MM.1S (cell line): ENCODE results near the gene CYBRD1.
"Not testable (repeated sequence)": the region's sequence is repeated elsewhere in the genome, so short reads cannot be mapped to it uniquely, and the experiment has no call there.

Source experiments
- DNase-seq: peaks from one replicate; pipeline ENCODE4 v3.0.0-alpha.2; 2015
- H2AFZ ChIP-seq: fragments of 300-600 bp; sonication (generic); 2 replicates; pipeline ENCODE4 v1.6.0; 2016; ENCODE audit warnings: antibody characterized with exemption, low read length
- H3F3A ChIP-seq: fragments of 300-600 bp; sonication (generic); 2 replicates; pipeline ENCODE4 v1.6.1; 2016; ENCODE audit warnings: mild to moderate bottlenecking, antibody characterized with exemption, low read length, moderate library complexity, mixed read lengths; ENCODE audit not compliant: insufficient read depth
- H3K27ac ChIP-seq: fragments of 300-600 bp; sonication (generic); 2 replicates; pipeline ENCODE4 v1.5.1; 2016; ENCODE audit warnings: mild to moderate bottlenecking, low read length
- H3K27me3 ChIP-seq: fragments of 300-600 bp; sonication (generic); replicated peaks from 2 replicates; pipeline ENCODE4 v1.6.0; 2016; ENCODE audit warnings: low read length; ENCODE audit not compliant: insufficient read depth
- H3K36me3 ChIP-seq: fragments of 300-600 bp; sonication (generic); replicated peaks from 2 replicates; pipeline ENCODE4 v1.6.1; 2016; ENCODE audit warnings: mild to moderate bottlenecking, low read length, mixed read lengths; ENCODE audit not compliant: insufficient read depth
- H3K4me1 ChIP-seq: fragments of 300-600 bp; sonication (generic); 2 replicates; pipeline ENCODE4 v1.6.1; 2016; ENCODE audit warnings: low read length, mixed read lengths
- H3K4me2 ChIP-seq: fragments of 300-600 bp; sonication (generic); 2 replicates; pipeline ENCODE4 v1.6.0; 2016; ENCODE audit warnings: low read depth, low read length
- H3K4me3 ChIP-seq: fragments of 300-600 bp; sonication (generic); 2 replicates; pipeline ENCODE4 v1.5.1; 2016; ENCODE audit warnings: low read length, mixed read lengths
- H3K79me2 ChIP-seq: fragments of 300-600 bp; sonication (generic); 2 replicates; pipeline ENCODE4 v1.6.1; 2016; ENCODE audit warnings: mixed run types, low read length, mixed read lengths
- H3K9ac ChIP-seq: fragments of 300-600 bp; sonication (generic); 2 replicates; pipeline ENCODE4 v1.6.1; 2016; ENCODE audit warnings: low read length, mixed read lengths
- H3K9me2 ChIP-seq: fragments of 300-600 bp; sonication (generic); replicated peaks from 2 replicates; pipeline ENCODE4 v1.6.1; 2016; ENCODE audit warnings: mild to moderate bottlenecking, low read length, mixed read lengths; ENCODE audit not compliant: insufficient read depth
- H3K9me3 ChIP-seq: fragments of 300-600 bp; sonication (generic); replicated peaks from 2 replicates; pipeline ENCODE4 v1.6.1; 2016; ENCODE audit warnings: mild to moderate bottlenecking, low read length, mixed read lengths; ENCODE audit not compliant: insufficient read depth
- H4K20me1 ChIP-seq: fragments of 300-600 bp; sonication (generic); 2 replicates; pipeline ENCODE4 v1.6.1; 2016; ENCODE audit warnings: mild to moderate bottlenecking, low read length, moderate library complexity, mixed read lengths; ENCODE audit not compliant: insufficient read depth
- CTCF ChIP-seq: fragments of 300-600 bp; sonication (generic); IDR thresholded peaks from 2 replicates; pipeline ENCODE4 v1.5.1; 2016; ENCODE audit warnings: antibody characterized with exemption, low read length, mixed read lengths
- EZH2 ChIP-seq: fragments of 300-600 bp; sonication (generic); optimal IDR thresholded peaks from 2 replicates; pipeline ENCODE3; 2017; ENCODE audit warnings: low read depth, mild to moderate bottlenecking, antibody characterized with exemption, low read length, mixed read lengths
- EZH2phosphoT487 ChIP-seq: fragments of 300-600 bp; sonication (generic); IDR thresholded peaks from 2 replicates; pipeline ENCODE4 v1.6.1; 2018; ENCODE audit warnings: antibody characterized with exemption, low read length

Gene CYBRD1

GRCh38 chr2:171491292-171491691 is 31.0 kb upstream of the CYBRD1 start:
- Histone ChIP-seq H3K4me1 (no peaks in the 10 kb centered on the region), H3K4me3 (no peak overlapping the region), H2AFZ (no peak overlapping the region), H3K36me3 (no peaks in the 10 kb centered on the region), H3K9me2 (no peaks in the 10 kb centered on the region), H4K20me1 (no peaks in the 10 kb centered on the region), H3F3A (no peaks in the 10 kb centered on the region), H3K9me3 (no peaks in the 10 kb centered on the region), H3K79me2 (no peaks in the 10 kb centered on the region), H3K27ac (no peak overlapping the region), H3K27me3 (no peaks in the 10 kb centered on the region), H3K4me2 (no peak overlapping the region), H3K9ac (no peak overlapping the region)
- TF ChIP-seq EZH2phosphoT487 = no peak
- DNase-seq = no peak

DNA sequence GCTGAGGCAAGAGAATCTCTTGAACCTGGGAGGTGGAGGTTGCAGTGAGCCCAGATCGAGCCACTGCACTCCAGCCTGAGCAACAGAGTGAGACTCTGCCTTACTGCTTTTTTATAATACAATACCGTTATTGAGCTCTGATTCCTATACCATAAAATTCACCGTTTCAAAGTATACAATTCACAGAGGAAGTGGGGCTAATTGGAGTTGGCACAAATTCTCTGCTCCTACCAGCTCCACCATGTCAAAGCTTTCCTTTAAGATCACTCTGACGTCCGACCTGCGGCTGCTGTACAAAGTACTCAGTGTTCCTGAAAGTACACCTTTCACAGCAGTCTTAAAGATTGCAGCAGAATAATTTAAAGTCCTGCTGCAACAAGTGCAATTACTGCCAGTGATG is 29.6 kb upstream of the CYBRD1 start:
- Histone ChIP-seq H3K36me3 (no peaks in the 10 kb centered on the region), H3F3A (no peaks in the 10 kb centered on the region), H3K4me1 (no peaks in the 10 kb centered on the region), H3K27ac (no peak overlapping the region), H3K9me3 (no peaks in the 10 kb centered on the region), H4K20me1 (no peaks in the 10 kb centered on the region), H3K79me2 (no peaks in the 10 kb centered on the region), H3K27me3 (no peaks in the 10 kb centered on the region), H3K4me3 (no peak overlapping the region), H3K9ac (no peak overlapping the region), H3K9me2 (no peaks in the 10 kb centered on the region), H2AFZ (no peak overlapping the region), H3K4me2 (no peak overlapping the region)
- TF ChIP-seq EZH2 (no peak), EZH2phosphoT487 (no peak)
- DNase-seq = no peak

DNA sequence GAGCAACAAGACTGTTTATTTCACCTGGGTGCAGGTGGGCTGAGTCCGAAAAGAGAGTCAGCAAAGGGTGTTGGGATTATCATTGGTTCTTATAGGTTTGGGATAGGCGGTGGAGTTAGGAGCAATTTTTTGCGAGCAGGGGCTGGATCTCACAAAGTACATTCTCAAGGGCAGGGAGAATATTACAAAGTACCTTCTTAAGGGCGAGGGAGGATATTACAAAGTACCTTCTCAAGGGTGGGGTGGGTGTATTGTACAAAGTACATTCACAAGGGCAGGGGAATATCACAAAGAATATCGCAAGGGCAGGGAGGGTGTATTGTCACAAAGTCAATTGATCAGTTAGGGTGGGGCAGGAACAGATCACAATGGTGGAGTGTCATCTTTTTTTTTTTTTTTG is 24.6 kb upstream of the CYBRD1 start:
- H3F3A ChIP-seq, H3K27ac ChIP-seq, H2AFZ ChIP-seq, H4K20me1 ChIP-seq, H3K36me3 ChIP-seq, H3K9me2 ChIP-seq, H3K4me2 ChIP-seq, H3K27me3 ChIP-seq, H3K9me3 ChIP-seq, H3K79me2 ChIP-seq, H3K9ac ChIP-seq, DNase-seq, H3K4me1 ChIP-seq, H3K4me3 ChIP-seq: not testable (repeated sequence)

- H3K27ac ChIP-seq = no peak overlapping the region
These were observed 16.9 kb upstream of the CYBRD1 start for GRCh38 chr2:171505374-171505773.

More at GRCh38 chr2:171505374-171505773, 16.9 kb upstream of the CYBRD1 start:
- Histone ChIP-seq H3K9me2 (no peaks in the 10 kb centered on the region), H3K4me2 (no peak overlapping the region), H3K4me3 (no peak overlapping the region), H3K9me3 (no peaks in the 10 kb centered on the region), H3K9ac (no peak overlapping the region), H3K36me3 (no peaks in the 10 kb centered on the region), H3K27me3 (no peaks in the 10 kb centered on the region), H3F3A (no peaks in the 10 kb centered on the region), H3K79me2 (no peaks in the 10 kb centered on the region), H3K4me1 (peaks cover 7% of the 10 kb centered on the region; the same call in 1 of the 2 replicates), H2AFZ (no peak overlapping the region), H4K20me1 (no peaks in the 10 kb centered on the region)
- DNase-seq = no peak
- no peak for TF ChIP-seq CTCF
- TF ChIP-seq EZH2phosphoT487 = no peak
- no peak for TF ChIP-seq EZH2
